CD4-positive, CD25-positive, alpha-beta regulatory T cell (primary cell): ENCODE results near the gene INO80B. TPM values are rescaled to one million over a fixed set of nuclear protein-coding genes. Genes with fewer than 3 reads are reported as not detected.
A peak's percentile ranks its signal among the peaks of the same experiment; 100 is the strongest.

Experiments
- ATAC-seq, 2 donors: fragments of 150-1000 bp; cut with Tn5 transposase; one replicate each; pipeline ENCODE4 v1.10.0; 2021; ENCODE audit warnings: low read depth in 2 of 2, moderate number of reproducible peaks in 2 of 2, moderate library complexity in 1 of 2
- DNase-seq, 3 donors: peaks; one replicate each; pipeline versions ENCODE4 v3.0.0 to v3.0.0-alpha.2; 2012 to 2022; ENCODE audit warnings: mixed read lengths in 1 of 3
- H3K27ac ChIP-seq: one replicate; pipeline ENCODE4 v1.7.0; 2013; ENCODE audit warnings: mild to moderate bottlenecking, low read length; ENCODE audit not compliant: insufficient read depth, poor library complexity, severe bottlenecking
- H3K27me3 ChIP-seq: one replicate; pipeline ENCODE4 v1.7.0; 2013; ENCODE audit warnings: low read length; ENCODE audit not compliant: control insufficient read depth, insufficient read depth
- H3K36me3 ChIP-seq: one replicate; pipeline ENCODE4 v1.7.0; 2013; ENCODE audit warnings: mild to moderate bottlenecking, low read length, moderate library complexity; ENCODE audit not compliant: control insufficient read depth, insufficient read depth
- H3K4me1 ChIP-seq: 2 replicates; pipeline ENCODE4 v1.7.0; 2013; ENCODE audit warnings: mild to moderate bottlenecking, low read length; ENCODE audit not compliant: insufficient read depth, control insufficient read depth, poor library complexity, severe bottlenecking
- H3K4me3 ChIP-seq: one replicate; pipeline ENCODE4 v1.7.0; 2013; ENCODE audit warnings: low read depth, mild to moderate bottlenecking, low read length, moderate library complexity
- H3K9me3 ChIP-seq, 2 experiments: 1 replicate in 1 of 2; 2 replicates in 1 of 2; pipeline ENCODE4 v1.7.0; 2013; ENCODE audit warnings: low read length in 2 of 2, mild to moderate bottlenecking in 1 of 2, moderate library complexity in 1 of 2; ENCODE audit not compliant: control insufficient read depth in 2 of 2
- H3K27ac Mint-ChIP-seq, 3 donors: one replicate each; pipeline ENCODE4 v1.8.0; 2020 to 2022; ENCODE audit warnings: mild to moderate bottlenecking in 3 of 3, mixed read lengths in 3 of 3, moderate library complexity in 2 of 3
- H3K27me3 Mint-ChIP-seq: one replicate; pipeline ENCODE4 v1.8.0; 2022; ENCODE audit warnings: mild to moderate bottlenecking, mixed read lengths
- H3K36me3 Mint-ChIP-seq: one replicate; pipeline ENCODE4 v1.8.0; 2020; ENCODE audit warnings: mixed read lengths
- H3K4me1 Mint-ChIP-seq, 4 donors: one replicate each; pipeline ENCODE4 v1.8.0; 2020 to 2022; ENCODE audit warnings: mixed read lengths in 4 of 4, mild to moderate bottlenecking in 1 of 4
- H3K4me3 Mint-ChIP-seq, 4 donors: one replicate each; pipeline ENCODE4 v1.8.0; 2020 to 2022; ENCODE audit warnings: mild to moderate bottlenecking in 4 of 4, mixed read lengths in 4 of 4, moderate library complexity in 3 of 4
- H3K9me3 Mint-ChIP-seq, 7 donors: one replicate each; pipeline ENCODE4 v1.8.0; 2020 to 2022; ENCODE audit warnings: mixed read lengths in 7 of 7, mild to moderate bottlenecking in 3 of 7, moderate library complexity in 2 of 7
- polyA plus RNA-seq, 4 donors: library from polyadenylated mRNA; unstranded; fragments of 300-500 nt; fragmentation: Illumina TruSeq; gene quantifications; one replicate each; pipeline ENCODE4 v1.2.3, GENCODE V29; 2021
- total RNA-seq: library from RNA; stranded (reverse); gene quantifications from one replicate; pipeline ENCODE4 v1.2.3, GENCODE V29; 2022

INO80B gene
- total and polyA plus RNA-seq, 5 donors from 2014 or later = 5.0 to 62.6 (median 5.9) TPM

DNA sequence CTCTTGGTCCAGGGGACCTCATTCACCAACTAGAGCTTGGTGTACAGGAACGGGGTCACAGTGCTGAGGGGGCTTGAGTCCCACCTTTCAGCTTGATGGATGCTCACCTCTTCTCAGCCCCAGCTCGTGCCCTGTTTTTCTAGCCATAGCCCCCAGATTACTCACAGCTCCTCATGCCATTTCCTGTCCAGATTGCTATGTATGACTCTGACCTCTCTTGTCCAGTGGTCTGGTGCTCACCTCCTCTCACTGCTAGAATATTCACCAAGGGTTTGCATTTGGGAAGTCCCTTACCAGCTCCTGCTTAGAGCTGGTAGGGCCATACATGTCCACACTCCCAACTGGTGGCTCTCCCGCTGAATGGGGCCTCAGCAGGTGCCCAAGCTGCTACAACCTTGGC lies 38.7 kb downstream of the INO80B start:
- Histone ChIP-seq H3K27ac (no peak overlapping the region), H3K4me1 (peaks cover 11% of the 10 kb centered on the region), H3K27me3 (no peaks in the 10 kb centered on the region), H3K9me3 (no peaks in the 10 kb centered on the region), H3K36me3 (peaks cover 42% of the 10 kb centered on the region), H3K4me3 (no peak overlapping the region)
- DNase-seq = no peak
- Mint-ChIP-seq H3K27ac (peak overlapping the region in 2 of 3 donors; percentile 39 to 64), H3K36me3 (peaks cover 42% of the 10 kb centered on the region), H3K27me3 (peaks cover 7% of the 10 kb centered on the region), H3K4me3 (no peak overlapping the region), H3K4me1 (peaks cover 0 to 16% (median 9%) of the 10 kb centered on the region in 4 donors), H3K9me3 (peaks cover 0 to 2% (median 0%) of the 10 kb centered on the region in 7 donors)
- ATAC-seq = no peak

DNA sequence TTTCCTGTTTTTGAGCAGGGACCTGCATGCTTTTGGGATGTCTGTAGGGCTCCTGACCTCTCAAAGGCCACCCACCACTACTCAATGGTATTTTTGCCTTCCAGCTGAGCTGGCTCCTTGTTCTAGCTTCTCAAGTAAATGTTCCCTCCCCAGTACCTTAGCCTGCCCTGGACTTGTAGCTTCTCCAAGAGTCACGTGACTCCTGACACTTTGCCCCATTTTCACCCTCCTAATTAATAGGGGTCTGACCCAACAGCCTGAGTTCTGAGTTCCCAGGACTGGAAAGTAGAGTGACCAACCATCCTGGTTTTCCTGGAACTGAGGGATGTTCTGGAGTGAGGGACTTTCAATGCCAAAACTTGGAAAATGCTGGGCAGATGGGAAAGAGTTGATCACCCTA lies 40.6 kb downstream of the INO80B start:
- Histone ChIP-seq H3K27me3 (no peaks in the 10 kb centered on the region), H3K4me1 (peaks cover 23% of the 10 kb centered on the region), H3K36me3 (peaks cover 31% of the 10 kb centered on the region), H3K27ac (no peak overlapping the region), H3K9me3 (no peaks in the 10 kb centered on the region), H3K4me3 (no peak overlapping the region)
- peaks cover 30% of the 10 kb centered on the region for H3K36me3 Mint-ChIP-seq
- H3K4me3 Mint-ChIP-seq = peak overlapping the region in 1 of 4 donors; percentile 56
- peaks cover 0 to 29% (median 9%) of the 10 kb centered on the region in 4 donors for H3K4me1 Mint-ChIP-seq
- DNase-seq = no peak
- no peaks in the 10 kb centered on the region for H3K9me3 Mint-ChIP-seq
- ATAC-seq = no peak
- H3K27ac Mint-ChIP-seq = no peak overlapping the region
- peaks cover 23% of the 10 kb centered on the region for H3K27me3 Mint-ChIP-seq

DNA sequence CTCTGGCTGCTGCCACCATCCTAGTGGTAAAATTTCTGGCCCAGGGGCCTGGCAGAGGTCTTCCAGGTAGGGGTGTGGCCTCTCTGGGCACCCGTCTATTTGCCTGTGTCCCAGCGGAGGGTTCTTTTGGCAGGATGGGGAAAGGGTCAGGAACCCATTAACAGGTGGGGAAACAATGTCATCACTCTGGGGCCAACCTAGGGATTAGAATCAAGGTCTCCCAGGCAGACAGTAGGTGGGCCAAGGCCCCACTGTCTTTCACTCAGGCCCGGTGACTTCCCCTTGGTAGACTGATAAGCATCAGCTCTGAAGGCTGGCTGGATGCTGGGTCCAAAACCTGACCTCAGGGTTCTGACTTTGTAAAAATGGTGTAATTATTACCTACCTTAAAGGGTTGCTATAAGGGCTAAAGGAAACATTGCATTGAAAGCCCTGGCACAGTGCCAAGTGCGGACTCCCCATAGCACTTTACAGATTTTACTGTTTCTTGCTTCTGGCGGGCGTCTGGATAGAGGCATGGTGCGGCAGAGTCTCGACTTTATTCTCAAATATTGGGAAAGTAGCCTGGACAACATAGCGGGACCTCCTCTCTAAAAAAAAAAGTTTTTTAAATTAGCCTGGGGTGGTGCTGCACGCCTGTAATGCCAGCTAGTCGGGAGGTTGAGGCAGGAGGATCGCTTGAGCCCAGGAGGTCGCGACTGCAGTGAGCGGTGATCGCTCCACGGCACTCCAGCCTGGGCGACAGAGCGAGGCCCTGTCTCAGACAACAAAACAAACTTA lies 42.3 kb downstream of the INO80B start:
- Mint-ChIP-seq H3K36me3 (peaks cover 23% of the 10 kb centered on the region), H3K4me1 (peaks cover 0 to 38% (median 12%) of the 10 kb centered on the region in 4 donors), H3K27me3 (peaks cover 40% of the 10 kb centered on the region), H3K9me3 (peaks cover 0 to 1% (median 0%) of the 10 kb centered on the region in 7 donors), H3K27ac (no peak overlapping the region), H3K4me3 (peak overlapping the region; percentile 71 to 91 (median 82))
- no peak for DNase-seq
- Histone ChIP-seq H3K4me1 (peaks cover 23% of the 10 kb centered on the region), H3K4me3 (no peak overlapping the region), H3K9me3 (no peaks in the 10 kb centered on the region), H3K27me3 (peaks cover 2% of the 10 kb centered on the region), H3K36me3 (peaks cover 14% of the 10 kb centered on the region), H3K27ac (no peak overlapping the region)
- no peak for ATAC-seq

DNA sequence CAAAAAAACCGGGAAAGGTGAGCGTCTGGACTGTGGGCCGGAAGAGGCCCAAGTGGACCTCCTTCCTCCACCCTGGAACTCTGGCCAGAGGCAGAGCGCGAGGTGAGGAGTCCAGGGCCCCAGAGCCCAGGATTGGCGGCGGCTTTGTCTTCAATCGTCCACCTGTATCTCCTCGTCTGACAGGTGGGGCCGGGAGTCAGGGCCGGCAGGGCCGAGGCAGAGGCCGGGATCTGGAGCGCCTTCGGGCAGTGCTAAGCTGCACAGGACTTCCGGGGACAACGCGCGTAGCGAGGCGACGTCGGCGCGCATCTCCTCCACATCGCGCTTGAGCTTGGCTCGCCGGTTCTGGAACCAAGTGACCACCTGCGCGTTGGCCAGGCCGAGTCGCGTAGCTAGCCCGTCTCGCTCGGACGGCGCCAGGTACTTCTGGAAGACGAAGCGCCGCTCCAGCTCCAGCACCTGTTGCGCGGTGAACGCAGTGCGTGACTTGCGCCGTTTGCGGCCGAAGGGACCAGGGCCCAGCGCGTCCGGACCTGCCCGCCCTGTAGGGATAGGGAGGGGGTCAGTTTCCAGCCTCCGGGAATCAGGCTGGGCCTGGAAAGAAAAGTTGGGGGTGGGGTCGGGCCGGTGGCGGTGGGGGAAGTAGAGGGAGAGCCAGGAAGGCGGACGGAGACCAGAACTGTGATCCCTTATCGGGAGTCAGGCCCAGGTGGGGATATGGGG lies 43.1 kb downstream of the INO80B start:
- H3K27me3 Mint-ChIP-seq = peaks cover 47% of the 10 kb centered on the region
- Histone ChIP-seq H3K4me3 (peak overlapping the region; percentile 65), H3K9me3 (no peaks in the 10 kb centered on the region), H3K27ac (no peak overlapping the region), H3K36me3 (peaks cover 6% of the 10 kb centered on the region), H3K27me3 (peaks cover 2% of the 10 kb centered on the region), H3K4me1 (peaks cover 31% of the 10 kb centered on the region)
- H3K9me3 Mint-ChIP-seq = peaks cover 0 to 1% (median 0%) of the 10 kb centered on the region in 7 donors
- H3K4me3 Mint-ChIP-seq = peak overlapping the region; percentile 80 to 91 (median 88)
- H3K4me1 Mint-ChIP-seq = peaks cover 0 to 46% (median 12%) of the 10 kb centered on the region in 4 donors
- DNase-seq (peak in 2 of 3 donors; percentile 22 to 57), ATAC-seq (peak; percentile 17 to 32)
- peak overlapping the region in 1 of 3 donors; percentile 41 for H3K27ac Mint-ChIP-seq
- peaks cover 22% of the 10 kb centered on the region for H3K36me3 Mint-ChIP-seq

DNA sequence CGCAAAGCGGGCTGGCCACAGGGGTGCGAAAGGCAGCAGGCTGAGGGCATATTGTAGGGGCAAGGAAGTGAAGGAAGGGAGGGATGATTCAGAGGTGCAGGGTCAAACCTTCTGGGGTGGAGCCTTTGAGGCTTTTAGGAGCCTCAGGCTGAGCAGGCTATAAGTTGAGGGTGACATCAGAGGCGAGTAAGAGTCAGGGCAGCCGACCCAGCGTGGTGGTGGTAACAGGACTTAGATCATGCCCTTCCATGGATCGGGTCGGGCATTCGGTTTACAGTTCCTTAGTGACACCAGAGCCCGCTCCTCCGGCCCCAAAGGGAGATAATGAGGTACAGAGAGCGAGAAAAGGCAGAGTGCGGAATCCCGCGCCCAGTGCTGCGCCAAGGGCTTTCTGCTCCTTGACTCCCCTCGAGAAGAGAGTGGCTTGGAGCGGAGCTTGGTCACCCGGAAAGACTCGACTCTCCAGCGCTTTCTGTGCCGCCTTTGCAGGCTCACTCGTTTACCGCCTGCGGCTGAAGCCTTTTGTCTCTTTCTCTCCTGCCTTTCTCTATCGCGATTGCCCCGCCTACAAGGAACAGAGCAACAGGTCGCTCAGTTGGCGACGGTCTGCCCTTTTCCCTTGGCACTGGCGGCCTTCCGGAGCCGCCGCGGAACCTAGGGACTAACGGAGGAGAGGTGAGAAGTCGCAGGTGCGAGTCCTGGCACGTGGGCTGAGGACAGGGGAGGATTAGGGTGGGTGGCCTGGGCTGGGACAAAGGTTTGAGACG lies 43.8 kb downstream of the INO80B start:
- peaks cover 2% of the 10 kb centered on the region for H3K36me3 ChIP-seq
- H3K27ac ChIP-seq = no peak overlapping the region
- Mint-ChIP-seq H3K4me3 (peak overlapping the region; percentile 80 to 91 (median 88)), H3K27me3 (peaks cover 51% of the 10 kb centered on the region), H3K27ac (peak overlapping the region in 1 of 3 donors; percentile 41), H3K4me1 (peaks cover 0 to 53% (median 12%) of the 10 kb centered on the region in 4 donors), H3K36me3 (peaks cover 15% of the 10 kb centered on the region), H3K9me3 (peaks cover 0 to 1% (median 0%) of the 10 kb centered on the region in 7 donors)
- peaks cover 2% of the 10 kb centered on the region for H3K27me3 ChIP-seq
- ATAC-seq = peak; percentile 23 to 27
- no peaks in the 10 kb centered on the region for H3K9me3 ChIP-seq
- peaks cover 38% of the 10 kb centered on the region for H3K4me1 ChIP-seq
- peak overlapping the region; percentile 65 for H3K4me3 ChIP-seq
- DNase-seq = peak in 2 of 3 donors; percentile 23 to 46

DNA sequence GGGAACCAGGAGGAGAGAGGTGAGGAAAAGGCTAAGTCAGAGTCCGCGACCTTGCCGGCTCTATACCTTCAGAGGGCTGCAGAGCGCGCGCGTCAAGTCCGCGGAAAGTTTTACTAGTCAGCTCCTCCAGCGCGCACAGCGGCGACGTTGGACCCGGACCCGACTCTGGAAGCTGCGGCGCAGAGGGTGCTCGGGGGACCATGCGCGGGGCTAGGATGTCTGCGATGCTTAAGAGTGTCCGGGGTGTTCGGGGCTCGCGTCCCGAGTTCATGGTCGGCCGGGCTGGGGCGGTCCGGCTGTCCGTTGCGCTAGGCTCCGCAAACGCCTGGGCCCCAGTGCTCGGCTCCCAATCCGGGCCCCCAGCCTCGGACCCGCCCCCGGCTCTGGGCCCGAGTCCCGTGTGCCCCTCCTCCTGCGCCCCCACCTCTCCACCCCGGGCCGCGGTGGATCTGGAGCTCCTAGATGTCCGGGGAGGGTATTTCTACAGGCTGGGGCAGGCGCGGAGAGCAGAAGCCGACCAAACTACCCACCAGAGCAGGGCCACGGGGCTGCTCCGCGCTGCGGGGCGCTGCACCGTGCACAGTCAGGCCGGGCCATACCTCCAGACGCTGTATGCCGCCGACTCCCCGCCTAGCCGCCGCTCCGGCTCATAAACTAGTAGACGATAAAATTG lies 44.5 kb downstream of the INO80B start, which contains the start of gene LBX2:
Gene LBX2 (minus strand): TSS at position 337 of the 673 bp plus-strand sequence. CDS start 66 bp downstream, at position 271.
- peaks cover 58% of the 10 kb centered on the region for H3K27me3 Mint-ChIP-seq
- peak in 2 of 3 donors; percentile 8 to 53 for DNase-seq
- H3K4me1 Mint-ChIP-seq = peaks cover 0 to 60% (median 16%) of the 10 kb centered on the region in 4 donors
- H3K36me3 Mint-ChIP-seq = peaks cover 11% of the 10 kb centered on the region
- Histone ChIP-seq H3K27me3 (peaks cover 2% of the 10 kb centered on the region), H3K36me3 (no peaks in the 10 kb centered on the region), H3K4me1 (peaks cover 40% of the 10 kb centered on the region), H3K9me3 (no peaks in the 10 kb centered on the region), H3K27ac (no peak within 1 kb of the TSS), H3K4me3 (peak within 1 kb of the TSS; percentile 65)
- peak within 1 kb of the TSS; percentile 80 to 91 (median 88) for H3K4me3 Mint-ChIP-seq
- ATAC-seq = no peak
- peak within 1 kb of the TSS in 1 of 3 donors; percentile 41 for H3K27ac Mint-ChIP-seq
- H3K9me3 Mint-ChIP-seq = peaks cover 0 to 1% (median 0%) of the 10 kb centered on the region in 7 donors
